Middle frontal gyrus (tissue), 1 donor: Measurements from ENCODE around the gene AXIN2.
"Not testable (repeated sequence)": the region's sequence is repeated elsewhere in the genome, so short reads cannot be mapped to it uniquely, and the experiment has no call there.

Experiments used
- DNase-seq: peaks from one replicate; pipeline ENCODE4 v3.0.0-alpha.2; 2015; ENCODE audit warnings: low spot score; ENCODE audit errors: extremely low spot score

Gene AXIN2

DNA sequence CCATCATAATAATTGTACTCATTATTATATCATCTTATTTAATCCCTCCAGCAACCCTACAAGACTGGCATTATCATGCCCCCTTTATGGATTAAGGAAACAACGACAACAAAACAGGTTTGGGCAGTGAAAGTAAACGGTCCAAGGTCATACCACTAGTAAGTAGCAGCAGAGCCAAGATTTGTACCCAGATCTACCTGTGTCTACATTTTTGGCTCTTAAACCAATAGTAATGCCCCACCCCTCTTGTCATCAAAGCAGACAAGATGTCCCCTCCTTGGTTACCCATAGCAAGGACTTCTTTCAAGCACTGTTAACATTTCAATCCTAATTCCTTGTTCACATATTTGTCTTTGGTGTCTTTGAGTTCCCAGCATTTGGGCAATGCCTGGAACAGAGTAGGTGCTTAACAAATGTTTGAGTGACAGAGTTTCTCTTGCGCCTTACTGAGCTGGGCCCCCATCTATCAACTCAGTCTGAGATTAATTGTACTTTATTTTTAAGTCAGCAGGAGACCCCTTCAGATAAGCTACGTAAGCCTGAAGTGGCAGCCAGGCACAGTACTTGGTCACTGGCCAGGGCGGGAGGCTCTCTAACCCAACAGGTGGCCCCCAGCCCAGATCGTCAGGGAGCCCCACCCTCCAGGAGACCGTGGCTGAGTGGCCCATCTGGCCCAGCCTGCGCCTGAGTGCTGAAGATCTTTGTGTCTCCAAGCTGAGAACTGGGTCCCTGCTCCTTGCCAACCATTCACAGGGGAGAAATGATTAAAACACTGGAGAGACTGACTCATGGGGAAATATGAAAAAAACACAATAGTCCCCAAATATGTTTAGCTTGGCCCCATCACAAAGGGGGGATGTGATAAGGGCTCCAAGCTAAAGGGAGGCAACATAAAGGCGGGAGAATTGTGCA is 75.8 kb downstream of the AXIN2 start:
- DNase-seq: no peak

DNA sequence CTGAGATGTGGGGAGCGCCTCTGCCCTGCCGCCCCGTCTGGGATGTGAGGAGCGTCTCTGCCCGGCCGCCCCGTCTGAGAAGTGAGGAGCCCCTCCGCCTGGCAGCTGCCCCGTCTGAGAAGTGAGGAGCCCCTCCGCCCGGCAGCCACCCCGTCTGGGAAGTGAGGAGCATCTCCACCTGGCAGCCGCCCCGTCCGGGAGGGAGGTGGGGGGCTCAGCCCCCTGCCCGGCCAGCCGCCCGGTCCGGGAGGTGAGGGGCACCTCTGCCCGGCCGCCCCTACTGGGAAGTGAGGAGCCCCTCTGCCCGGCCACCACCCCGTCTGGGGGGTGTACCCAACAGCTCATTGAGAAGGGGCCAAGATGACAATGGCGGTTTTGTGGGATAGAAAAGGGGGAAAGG is 77.0 kb downstream of the AXIN2 start:
- not testable (repeated sequence) for DNase-seq

DNA sequence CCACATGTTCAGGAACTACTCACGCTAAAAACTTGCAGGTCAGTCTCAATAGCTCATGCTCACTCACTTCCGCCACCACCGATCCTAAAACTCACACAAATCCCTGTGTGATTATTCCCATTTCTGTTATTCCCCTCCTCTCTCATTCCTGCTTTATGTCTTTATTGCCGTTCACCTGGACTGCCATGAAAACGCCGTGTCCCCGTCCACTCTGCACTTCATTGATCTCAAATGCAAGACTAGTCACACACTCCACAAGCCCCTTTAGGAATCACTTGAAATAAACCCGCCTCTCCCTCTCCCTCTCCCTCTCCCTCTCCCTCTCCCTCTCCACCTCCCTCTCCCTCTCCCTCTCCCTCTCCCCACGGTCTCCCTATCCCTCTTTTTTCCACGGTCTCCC is 78.0 kb downstream of the AXIN2 start:
- DNase-seq: no peak

DNA sequence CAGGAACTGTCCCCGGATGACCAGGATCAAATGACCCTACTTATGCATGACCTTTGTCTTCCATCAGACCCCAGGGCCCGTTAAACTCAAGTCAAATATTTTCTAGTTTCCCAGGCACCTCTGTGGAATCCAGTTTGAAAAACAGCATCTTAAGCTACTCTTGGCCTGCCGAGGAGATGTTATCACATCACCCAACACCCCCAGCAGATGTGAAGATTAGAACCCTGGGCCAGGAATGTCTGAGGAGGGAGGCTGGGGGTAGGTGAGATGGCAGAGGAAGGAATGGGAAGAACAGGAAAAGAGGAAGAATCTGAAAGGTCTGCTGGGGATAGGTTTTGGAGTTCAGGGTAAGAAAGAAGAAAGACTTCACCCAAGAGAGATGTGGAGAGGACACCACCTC is 79.2 kb downstream of the AXIN2 start:
- no peak for DNase-seq

DNA sequence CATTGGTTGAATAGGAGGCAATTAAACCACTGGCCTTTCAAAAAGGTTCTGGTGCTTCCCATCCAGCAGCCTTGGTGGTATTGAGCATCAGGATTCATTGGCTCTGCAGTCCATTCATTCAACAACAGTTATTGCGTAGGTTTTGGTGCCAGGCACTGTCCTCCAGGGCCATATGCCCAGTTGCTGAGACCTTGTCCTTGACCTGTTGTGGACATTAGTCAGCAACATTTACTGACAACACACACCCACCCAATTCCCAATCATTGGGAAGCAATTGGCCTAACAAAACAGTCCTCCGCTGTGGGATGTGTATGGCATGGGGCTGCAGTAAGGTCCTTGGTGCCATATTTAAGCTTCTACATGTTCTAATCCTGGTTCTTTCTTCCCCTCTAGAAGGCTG is 82.2 kb downstream of the AXIN2 start:
- DNase-seq: no peak
